Measurements from ENCODE around the gene LRRN3. TPM values are rescaled to one million over a fixed set of nuclear protein-coding genes. Genes with fewer than 3 reads are reported as not detected.

LRRN3 gene
- total and polyA plus RNA-seq, 10 of the 15 experiments (the other 5 are each of a cell fraction or from before 2014, with no cell fraction given), result 0.02 to 0.24 (median 0.11) TPM; not detected in 3

DNA sequence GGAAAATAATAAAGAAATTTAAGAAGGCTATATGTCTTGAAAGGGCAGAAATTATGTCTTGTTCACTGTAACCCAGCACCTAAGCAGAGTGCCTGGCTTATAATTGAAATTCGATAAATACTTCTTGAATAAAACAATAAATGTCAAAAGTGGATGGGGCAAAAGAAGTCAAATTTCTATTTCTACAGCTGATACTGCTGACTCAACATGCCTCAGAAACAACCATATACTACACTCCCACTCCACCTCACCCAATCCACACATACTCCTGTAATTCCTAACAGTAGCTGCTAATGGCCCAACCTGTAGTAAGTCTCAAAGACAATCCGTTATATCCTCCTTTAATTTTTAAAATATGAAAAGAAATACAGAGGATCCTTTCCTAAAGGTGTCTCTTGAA lies 48.1 kb upstream of the LRRN3 start (continued):
- TF ChIP-seq, protein P1, sequence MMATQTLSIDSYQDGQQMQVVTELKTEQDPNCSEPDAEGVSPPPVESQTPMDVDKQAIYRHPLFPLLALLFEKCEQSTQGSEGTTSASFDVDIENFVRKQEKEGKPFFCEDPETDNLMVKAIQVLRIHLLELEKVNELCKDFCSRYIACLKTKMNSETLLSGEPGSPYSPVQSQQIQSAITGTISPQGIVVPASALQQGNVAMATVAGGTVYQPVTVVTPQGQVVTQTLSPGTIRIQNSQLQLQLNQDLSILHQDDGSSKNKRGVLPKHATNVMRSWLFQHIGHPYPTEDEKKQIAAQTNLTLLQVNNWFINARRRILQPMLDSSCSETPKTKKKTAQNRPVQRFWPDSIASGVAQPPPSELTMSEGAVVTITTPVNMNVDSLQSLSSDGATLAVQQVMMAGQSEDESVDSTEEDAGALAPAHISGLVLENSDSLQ (IDR thresholded peaks at IDR 0.05), result no peak
- TF ChIP-seq, protein P2, sequence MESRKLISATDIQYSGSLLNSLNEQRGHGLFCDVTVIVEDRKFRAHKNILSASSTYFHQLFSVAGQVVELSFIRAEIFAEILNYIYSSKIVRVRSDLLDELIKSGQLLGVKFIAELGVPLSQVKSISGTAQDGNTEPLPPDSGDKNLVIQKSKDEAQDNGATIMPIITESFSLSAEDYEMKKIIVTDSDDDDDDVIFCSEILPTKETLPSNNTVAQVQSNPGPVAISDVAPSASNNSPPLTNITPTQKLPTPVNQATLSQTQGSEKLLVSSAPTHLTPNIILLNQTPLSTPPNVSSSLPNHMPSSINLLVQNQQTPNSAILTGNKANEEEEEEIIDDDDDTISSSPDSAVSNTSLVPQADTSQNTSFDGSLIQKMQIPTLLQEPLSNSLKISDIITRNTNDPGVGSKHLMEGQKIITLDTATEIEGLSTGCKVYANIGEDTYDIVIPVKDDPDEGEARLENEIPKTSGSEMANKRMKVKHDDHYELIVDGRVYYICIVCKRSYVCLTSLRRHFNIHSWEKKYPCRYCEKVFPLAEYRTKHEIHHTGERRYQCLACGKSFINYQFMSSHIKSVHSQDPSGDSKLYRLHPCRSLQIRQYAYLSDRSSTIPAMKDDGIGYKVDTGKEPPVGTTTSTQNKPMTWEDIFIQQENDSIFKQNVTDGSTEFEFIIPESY (IDR thresholded peaks at IDR 0.05), result no peak
- no peak for TF ChIP-seq SRF (IDR thresholded peaks at IDR 0.05; ENCODE audit: low read depth in 2 of 2, low read length in 2 of 2)

DNA sequence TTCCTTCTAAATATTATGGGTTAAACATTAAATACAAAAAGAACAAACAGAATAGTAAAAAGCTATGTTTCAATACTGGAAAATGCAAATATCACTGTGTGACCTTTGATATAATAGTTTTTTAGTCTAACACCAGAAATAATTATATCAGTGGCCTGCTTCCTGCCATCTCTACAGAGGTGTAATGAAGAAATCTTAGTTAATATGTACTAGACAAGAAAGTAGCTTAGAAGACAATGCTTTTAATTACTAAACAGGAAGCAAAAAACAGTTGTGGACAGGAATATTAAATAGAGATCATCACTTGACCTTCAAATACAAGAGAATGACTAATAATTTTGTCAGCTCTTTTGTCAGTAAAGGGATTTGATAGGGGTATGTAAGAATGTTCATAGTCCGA lies 47.4 kb upstream of the LRRN3 start:
- DNase-seq (ENCODE audit: low read depth, low spot score) (no peak), FAIRE-seq (no peak), ATAC-seq (peak; percentile 69)
- Histone ChIP-seq H3K36me3 (ENCODE audit: control insufficient read depth in 2 of 2, insufficient read depth in 2 of 2, low read length in 1 of 2) (no peaks in the 10 kb centered on the region), H2AFZ (ENCODE audit: control insufficient read depth, low read depth, low read length) (no peak overlapping the region), H3K4me3 (no peak overlapping the region), H3K9ac (ENCODE audit: control insufficient read depth, insufficient read depth, low read length) (no peak overlapping the region), H3K79me2 (ENCODE audit: control insufficient read depth, insufficient read depth, low read length) (no peaks in the 10 kb centered on the region), H3K27me3 (replicated peaks in 1 of 2; ENCODE audit: control insufficient read depth in 2 of 2, insufficient read depth in 2 of 2, low read length in 1 of 2) (no peaks in the 10 kb centered on the region), H3K4me1 (ENCODE audit: control insufficient read depth, insufficient read depth, low read length) (no peaks in the 10 kb centered on the region), H3K9me3 (replicated peaks; ENCODE audit: control insufficient read depth, insufficient read depth, low read length) (no peaks in the 10 kb centered on the region), H3K27ac (ENCODE audit: control insufficient read depth, insufficient read depth) (no peak overlapping the region), H3K4me2 (ENCODE audit: control insufficient read depth, insufficient read depth) (no peak overlapping the region), H4K20me1 (ENCODE audit: control insufficient read depth, insufficient read depth) (no peaks in the 10 kb centered on the region)
- TF ChIP-seq MTA2 (IDR thresholded peaks at IDR 0.05; ENCODE audit: low read depth) (peak; percentile 62), RCOR1 (conservative IDR thresholded peaks at IDR 0.05; ENCODE audit: low read depth, low read length) (no peak)
- SMC1A ChIA-PET (ENCODE audit: uncharacterized antibody, unreplicated experiment), result interaction anchor here (0.7 to 2.0 kb wide), 4 partner anchors 9 to 515 kb away, joined by 3 to 5 read pairs (median 3); no protein-coding TSS in a partner anchor
- RAD21 ChIA-PET (ENCODE audit: unreplicated experiment), result interaction anchor here (0.8 kb wide), 2 partner anchors 12 to 40 kb away, joined by 3 to 4 read pairs; no protein-coding TSS in a partner anchor
- WGBS (ENCODE audit: insufficient coverage, insufficient replicate concordance, low lambda C conversion rate, missing lambda C conversion rate), result 90% methylated on average over 1 of the region's 1 CpG
- intact Hi-C loops (cut with micrococcal nuclease; ENCODE audit: unreplicated experiment) (loop anchor here (2.0 kb wide), 1 partner anchor 39 kb away; no protein-coding TSS in a partner anchor), in situ Hi-C loops (cut with MboI) (no loop called here)
- CTCF ChIA-PET, result interaction anchor here (1.0 kb wide), 1 partner anchor 15 kb away, joined by 3 read pairs; no protein-coding TSS in a partner anchor
- POLR2A ChIA-PET, result interaction anchor here (0.8 kb wide), 1 partner anchor 33 kb away, joined by 3 read pairs; no protein-coding TSS in a partner anchor
- no TSS peak for BruUV-seq (replicated peaks)

Measured in GM12878 (cell line).